Mammary epithelial cell (primary cell): ENCODE data around the gene TNN.

Source experiments
- CTCF ChIP-seq, 2 donors: IDR thresholded peaks in 1 of 2; conservative IDR thresholded peaks in 1 of 2; 2 replicates each; pipeline ENCODE4 v1.5.1; 2011 to 2012; ENCODE audit warnings: inconsistent platforms in 2 of 2, low read length in 2 of 2, mild to moderate bottlenecking in 2 of 2, control low read depth in 1 of 2, low read depth in 1 of 2; ENCODE audit not compliant: insufficient read depth in 1 of 2; ENCODE audit errors: extremely low read depth in 1 of 2
- EZH2 ChIP-seq: IDR thresholded peaks from 2 replicates; pipeline ENCODE4 v1.6.1; 2012; ENCODE audit warnings: low read length, inconsistent platforms, borderline replicate concordance

GRCh38 chr1:175023043-175023921 is 44.4 kb upstream of the TNN start, which contains the start of gene MRPS14:
- TF ChIP-seq CTCF (conservative IDR thresholded peaks at IDR 0.05 in 1 of 2, IDR thresholded peaks at IDR 0.05 in 1 of 2; ENCODE audit: extremely low read depth in 1 of 2, insufficient read depth in 1 of 2, low read depth in 1 of 2, low read length in 2 of 2), result no peak
- TF ChIP-seq EZH2, result no peak
